ENCODE measurements around the gene CEP350. TPM values are rescaled to one million over a fixed set of nuclear protein-coding genes. Genes with fewer than 3 reads are reported as not detected.

CEP350 gene
- total and polyA plus RNA-seq, 12 donors = 4.1 to 71.4 (median 42.4) TPM

DNA sequence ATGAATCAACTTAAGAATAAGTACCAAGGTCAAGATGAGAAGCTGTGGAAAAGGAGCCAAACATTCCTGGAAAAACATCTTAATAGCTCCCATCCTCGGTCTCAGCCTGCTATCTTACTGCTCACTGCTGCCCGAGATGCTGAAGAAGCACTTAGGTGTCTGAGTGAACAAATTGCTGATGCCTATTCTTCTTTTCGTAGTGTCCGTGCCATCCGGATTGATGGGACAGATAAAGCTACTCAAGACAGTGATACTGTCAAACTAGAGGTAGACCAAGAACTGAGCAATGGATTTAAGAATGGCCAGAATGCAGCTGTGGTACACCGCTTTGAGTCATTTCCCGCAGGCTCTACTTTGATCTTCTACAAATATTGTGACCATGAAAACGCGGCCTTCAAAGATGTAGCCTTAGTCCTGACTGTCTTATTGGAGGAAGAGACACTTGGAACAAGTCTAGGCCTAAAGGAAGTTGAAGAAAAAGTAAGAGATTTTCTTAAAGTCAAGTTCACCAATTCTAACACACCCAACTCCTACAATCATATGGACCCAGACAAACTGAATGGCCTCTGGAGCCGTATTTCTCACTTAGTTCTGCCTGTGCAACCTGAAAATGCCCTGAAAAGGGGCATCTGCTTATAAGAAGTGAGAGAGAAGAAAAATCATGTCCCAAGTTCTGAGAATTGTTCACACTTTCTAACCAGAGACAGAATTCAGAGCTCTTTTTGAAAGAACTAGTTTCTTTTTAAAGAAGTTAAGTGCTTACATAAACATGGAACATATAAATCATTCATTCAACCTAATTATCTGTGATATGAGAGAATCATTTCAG lies 36.8 kb upstream of the CEP350 start:
- Histone ChIP-seq H3K9me3 (replicated peaks in 1 of 3) (no peaks in the 10 kb centered on the region), H3K4me1 (replicated peaks in 1 of 2) (peaks cover 0 to 14% of the 10 kb centered on the region in 2 donors), H3K4me3 (no peak overlapping the region), H3K27ac (no peak overlapping the region), H3K27me3 (no peaks in the 10 kb centered on the region), H3K36me3 (replicated peaks in 1 of 2) (peaks cover 0 to 61% of the 10 kb centered on the region in 2 donors)
- intact Hi-C loops (cut with DNase I) = loop anchor here in 1 of 2 donors (10.0 kb wide), 1 partner anchor 97 kb away; no protein-coding TSS in a partner anchor
- DNase-seq = no peak
- TF ChIP-seq, protein P1, sequence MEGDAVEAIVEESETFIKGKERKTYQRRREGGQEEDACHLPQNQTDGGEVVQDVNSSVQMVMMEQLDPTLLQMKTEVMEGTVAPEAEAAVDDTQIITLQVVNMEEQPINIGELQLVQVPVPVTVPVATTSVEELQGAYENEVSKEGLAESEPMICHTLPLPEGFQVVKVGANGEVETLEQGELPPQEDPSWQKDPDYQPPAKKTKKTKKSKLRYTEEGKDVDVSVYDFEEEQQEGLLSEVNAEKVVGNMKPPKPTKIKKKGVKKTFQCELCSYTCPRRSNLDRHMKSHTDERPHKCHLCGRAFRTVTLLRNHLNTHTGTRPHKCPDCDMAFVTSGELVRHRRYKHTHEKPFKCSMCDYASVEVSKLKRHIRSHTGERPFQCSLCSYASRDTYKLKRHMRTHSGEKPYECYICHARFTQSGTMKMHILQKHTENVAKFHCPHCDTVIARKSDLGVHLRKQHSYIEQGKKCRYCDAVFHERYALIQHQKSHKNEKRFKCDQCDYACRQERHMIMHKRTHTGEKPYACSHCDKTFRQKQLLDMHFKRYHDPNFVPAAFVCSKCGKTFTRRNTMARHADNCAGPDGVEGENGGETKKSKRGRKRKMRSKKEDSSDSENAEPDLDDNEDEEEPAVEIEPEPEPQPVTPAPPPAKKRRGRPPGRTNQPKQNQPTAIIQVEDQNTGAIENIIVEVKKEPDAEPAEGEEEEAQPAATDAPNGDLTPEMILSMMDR (IDR thresholded peaks at IDR 0.05) = no peak
- TF ChIP-seq POLR2A (IDR thresholded peaks at IDR 0.05) = no peak
- WGBS, 4 donors = 81 to 83% (median 82%) methylated on average over 10 of the region's 10 CpGs

DNA sequence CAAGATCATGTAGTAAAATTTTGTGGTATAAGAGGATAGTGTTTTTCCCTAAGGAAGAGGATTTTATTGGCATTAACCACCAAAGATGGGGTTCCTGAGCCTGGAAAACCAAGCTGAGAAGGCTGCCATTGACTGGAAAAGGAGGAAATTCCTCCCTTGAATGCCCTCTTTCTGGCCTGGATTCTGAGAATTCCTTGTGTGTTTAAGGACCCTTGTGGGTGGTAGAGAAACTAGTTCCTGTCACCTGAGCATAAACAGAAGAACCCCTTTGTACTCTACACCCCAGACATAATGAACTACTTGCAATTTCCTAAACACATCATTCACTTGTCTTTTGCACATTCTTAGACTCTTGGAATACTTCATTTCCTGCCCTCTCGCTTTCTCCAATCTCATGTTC lies 33.1 kb upstream of the CEP350 start:
- Histone ChIP-seq H3K27me3 (no peaks in the 10 kb centered on the region), H3K36me3 (replicated peaks in 1 of 2) (peaks cover 0 to 32% of the 10 kb centered on the region in 2 donors), H3K9me3 (replicated peaks in 1 of 3) (no peaks in the 10 kb centered on the region), H3K4me1 (replicated peaks in 1 of 2) (peaks cover 0 to 14% of the 10 kb centered on the region in 2 donors), H3K4me3 (no peak overlapping the region), H3K27ac (peak overlapping the region in 1 of 5 donors; percentile 36)
- 66 to 82% (median 73%) methylated on average over 1 of the region's 1 CpG for WGBS, 4 donors
- intact Hi-C loops (cut with DNase I) = no loop called here
- DNase-seq = no peak
- TF ChIP-seq, protein P1 (IDR thresholded peaks at IDR 0.05) = no peak
- no peak for TF ChIP-seq POLR2A (IDR thresholded peaks at IDR 0.05)

DNA sequence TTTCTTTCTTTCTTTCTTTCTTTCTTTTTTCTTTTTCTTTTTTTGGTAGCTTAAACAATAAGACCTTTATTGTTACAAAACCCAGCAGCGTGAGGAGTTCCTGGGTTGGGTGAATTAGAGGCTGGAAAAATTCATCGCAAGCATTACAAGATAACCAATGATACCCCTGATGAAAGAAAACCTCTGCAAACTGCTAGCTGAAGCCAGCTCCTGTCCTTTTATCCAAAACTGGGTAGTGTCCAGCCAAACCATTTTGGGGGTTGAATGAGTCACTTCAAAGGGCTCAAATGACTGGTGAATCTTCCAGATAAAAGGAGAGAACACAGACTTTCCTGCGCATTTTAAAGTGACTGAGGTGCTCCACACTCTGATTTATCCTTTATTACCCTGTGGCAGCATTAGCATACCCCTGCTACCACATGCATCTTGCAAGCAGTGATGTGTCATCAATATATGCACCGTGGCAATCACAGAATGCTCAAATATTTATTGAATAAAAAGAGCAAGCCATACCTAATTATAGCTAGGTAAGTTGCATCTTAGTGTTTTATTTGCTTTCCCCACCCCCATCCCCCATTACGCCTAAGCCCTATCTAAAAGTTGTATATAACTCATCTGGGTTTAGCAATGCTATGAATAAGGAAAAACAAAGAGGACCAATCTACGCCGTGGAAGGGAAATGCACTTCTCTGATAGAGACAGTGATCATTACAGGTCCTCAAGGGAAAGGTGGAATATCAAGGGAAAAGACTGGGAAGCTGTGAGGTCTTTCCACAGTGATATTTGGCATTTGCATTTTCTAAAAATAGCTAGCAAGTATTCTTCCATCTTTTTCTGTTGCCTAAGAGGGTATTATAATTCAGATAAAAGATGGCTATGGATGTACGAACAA lies 32.4 kb upstream of the CEP350 start:
- H3K4me1 ChIP-seq (replicated peaks in 1 of 2) = peaks cover 0 to 14% of the 10 kb centered on the region in 2 donors
- H3K27me3 ChIP-seq = no peaks in the 10 kb centered on the region
- 66 to 73% (median 69%) methylated on average over 8 of the region's 8 CpGs for WGBS, 4 donors
- peaks cover 0 to 24% of the 10 kb centered on the region in 2 donors for H3K36me3 ChIP-seq (replicated peaks in 1 of 2)
- H3K9me3 ChIP-seq (replicated peaks in 1 of 3) = no peaks in the 10 kb centered on the region
- no peak overlapping the region for H3K4me3 ChIP-seq
- peak overlapping the region in 2 of 5 donors; percentile 6 to 36 for H3K27ac ChIP-seq
- intact Hi-C loops (cut with DNase I) = no loop called here
- DNase-seq = peak in 4 of 7 donors; percentile 16 to 59 (median 40)
- TF ChIP-seq POLR2A (IDR thresholded peaks at IDR 0.05) = peak in 1 of 2 donors; percentile 17
- TF ChIP-seq, protein P1 (IDR thresholded peaks at IDR 0.05) = no peak

DNA sequence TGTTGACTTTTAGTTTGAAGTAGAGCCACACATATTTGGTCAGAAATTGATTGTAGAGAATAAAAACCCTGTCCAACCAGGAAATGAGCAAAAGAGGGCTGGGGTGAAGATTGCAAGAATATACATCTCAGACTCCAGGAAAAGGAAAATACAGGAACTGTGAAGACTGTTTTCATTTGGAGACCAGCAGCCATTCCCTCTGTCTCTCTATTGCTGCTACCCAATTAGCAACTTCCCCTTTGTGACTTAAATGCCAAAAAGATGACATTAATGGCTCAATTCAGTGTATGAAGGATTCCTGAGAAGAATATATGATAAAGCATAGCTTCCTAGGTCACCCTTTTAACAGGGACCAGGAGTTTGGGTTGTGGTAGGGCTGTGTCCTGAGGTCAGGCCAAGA lies 31.6 kb upstream of the CEP350 start:
- intact Hi-C loops (cut with DNase I) = no loop called here

More for the DNA sequence above, 31.6 kb upstream of the CEP350 start:
- no peak overlapping the region for H3K27ac ChIP-seq
- H3K4me3 ChIP-seq = no peak overlapping the region
- no peak for DNase-seq
- TF ChIP-seq POLR2A (IDR thresholded peaks at IDR 0.05) = no peak
- TF ChIP-seq, protein P1 (IDR thresholded peaks at IDR 0.05) = no peak
- H3K4me1 ChIP-seq (replicated peaks in 1 of 2) = peaks cover 0 to 14% of the 10 kb centered on the region in 2 donors
- H3K9me3 ChIP-seq (replicated peaks in 1 of 3) = no peaks in the 10 kb centered on the region
- no peaks in the 10 kb centered on the region for H3K27me3 ChIP-seq
- peaks cover 0 to 16% of the 10 kb centered on the region in 2 donors for H3K36me3 ChIP-seq (replicated peaks in 1 of 2)

Measured in adrenal gland (tissue), 12 donors.